Nephron progenitor cell (in vitro differentiated cells): ENCODE results near the gene FSTL4.

ENCODE experiments used
- DNase-seq: peaks from one replicate; pipeline ENCODE4 v3.0.0; 2021
- H3K27ac Mint-ChIP-seq: 2 replicates; pipeline ENCODE4 v1.8.0; 2021; ENCODE audit warnings: mild to moderate bottlenecking, moderate library complexity, mixed read lengths
- H3K27me3 Mint-ChIP-seq: 2 replicates; pipeline ENCODE4 v1.8.0; 2021; ENCODE audit warnings: mild to moderate bottlenecking, low read depth, mixed read lengths; ENCODE audit not compliant: poor library complexity
- H3K36me3 Mint-ChIP-seq: 2 replicates; pipeline ENCODE4 v1.8.0; 2021; ENCODE audit warnings: low read depth, mixed read lengths
- H3K4me1 Mint-ChIP-seq: 2 replicates; pipeline ENCODE4 v1.8.0; 2021; ENCODE audit warnings: mixed read lengths
- H3K4me3 Mint-ChIP-seq: 2 replicates; pipeline ENCODE4 v1.8.0; 2021; ENCODE audit warnings: mild to moderate bottlenecking, moderate library complexity, mixed read lengths
- H3K9me3 Mint-ChIP-seq: 2 replicates; pipeline ENCODE4 v1.8.0; 2021; ENCODE audit warnings: mild to moderate bottlenecking, moderate library complexity, mixed read lengths
- TF ChIP-seq, protein P1 (sequence below): fragments of 200-600 bp; sonication (generic); IDR thresholded peaks from 2 replicates; pipeline ENCODE4 v1.5.0; 2021; ENCODE audit warnings: antibody characterized with exemption

FSTL4 gene

DNA sequence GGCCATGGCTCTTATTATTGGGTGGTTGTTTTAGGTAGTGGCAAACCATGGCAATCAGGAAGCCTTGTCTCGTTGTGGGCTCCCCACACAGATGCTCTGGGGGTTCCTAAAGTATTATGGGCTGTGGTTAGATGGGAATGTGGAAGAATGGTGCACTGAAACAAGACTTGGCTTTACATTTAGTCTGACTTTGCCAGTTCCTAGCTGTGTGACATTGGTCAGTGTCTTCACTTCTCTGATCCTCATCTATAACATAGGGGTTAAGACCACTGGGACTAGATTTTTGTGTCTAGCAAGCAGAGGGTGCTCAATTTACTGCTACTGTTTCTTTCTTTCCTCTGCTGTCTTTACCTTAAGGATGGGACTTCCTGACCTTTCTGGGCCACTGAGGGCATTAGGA lies 411.0 kb downstream of the FSTL4 start:
- H3K4me1 Mint-ChIP-seq = peaks cover 12% of the 10 kb centered on the region
- no peak overlapping the region for H3K4me3 Mint-ChIP-seq
- TF ChIP-seq, protein P1, sequence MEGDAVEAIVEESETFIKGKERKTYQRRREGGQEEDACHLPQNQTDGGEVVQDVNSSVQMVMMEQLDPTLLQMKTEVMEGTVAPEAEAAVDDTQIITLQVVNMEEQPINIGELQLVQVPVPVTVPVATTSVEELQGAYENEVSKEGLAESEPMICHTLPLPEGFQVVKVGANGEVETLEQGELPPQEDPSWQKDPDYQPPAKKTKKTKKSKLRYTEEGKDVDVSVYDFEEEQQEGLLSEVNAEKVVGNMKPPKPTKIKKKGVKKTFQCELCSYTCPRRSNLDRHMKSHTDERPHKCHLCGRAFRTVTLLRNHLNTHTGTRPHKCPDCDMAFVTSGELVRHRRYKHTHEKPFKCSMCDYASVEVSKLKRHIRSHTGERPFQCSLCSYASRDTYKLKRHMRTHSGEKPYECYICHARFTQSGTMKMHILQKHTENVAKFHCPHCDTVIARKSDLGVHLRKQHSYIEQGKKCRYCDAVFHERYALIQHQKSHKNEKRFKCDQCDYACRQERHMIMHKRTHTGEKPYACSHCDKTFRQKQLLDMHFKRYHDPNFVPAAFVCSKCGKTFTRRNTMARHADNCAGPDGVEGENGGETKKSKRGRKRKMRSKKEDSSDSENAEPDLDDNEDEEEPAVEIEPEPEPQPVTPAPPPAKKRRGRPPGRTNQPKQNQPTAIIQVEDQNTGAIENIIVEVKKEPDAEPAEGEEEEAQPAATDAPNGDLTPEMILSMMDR = no peak
- H3K27me3 Mint-ChIP-seq = peaks cover 7% of the 10 kb centered on the region
- H3K27ac Mint-ChIP-seq = no peak overlapping the region
- no peak for DNase-seq
- H3K9me3 Mint-ChIP-seq = no peaks in the 10 kb centered on the region
- H3K36me3 Mint-ChIP-seq = no peaks in the 10 kb centered on the region

DNA sequence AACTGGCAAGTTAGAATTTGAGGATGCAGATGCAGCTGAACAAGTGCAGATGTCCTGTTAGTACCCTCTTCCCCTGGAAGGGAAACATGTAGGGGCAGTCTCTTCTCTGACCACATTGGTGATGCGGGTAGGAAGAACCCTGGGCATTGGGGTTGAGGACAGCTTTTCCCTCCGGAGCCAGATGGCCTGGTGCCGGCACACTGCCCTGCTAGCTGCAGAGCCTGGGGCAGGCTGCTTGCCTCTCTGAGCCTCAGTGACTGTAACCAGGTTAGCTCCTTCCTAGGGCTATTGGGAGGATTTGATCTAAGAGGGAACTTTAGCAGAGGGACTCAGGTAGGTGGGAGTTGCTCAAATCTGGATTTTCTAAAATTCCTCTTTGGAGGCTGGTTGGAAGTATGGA lies 412.1 kb downstream of the FSTL4 start:
- Mint-ChIP-seq H3K4me1 (peaks cover 12% of the 10 kb centered on the region), H3K27ac (no peak overlapping the region)

DNA sequence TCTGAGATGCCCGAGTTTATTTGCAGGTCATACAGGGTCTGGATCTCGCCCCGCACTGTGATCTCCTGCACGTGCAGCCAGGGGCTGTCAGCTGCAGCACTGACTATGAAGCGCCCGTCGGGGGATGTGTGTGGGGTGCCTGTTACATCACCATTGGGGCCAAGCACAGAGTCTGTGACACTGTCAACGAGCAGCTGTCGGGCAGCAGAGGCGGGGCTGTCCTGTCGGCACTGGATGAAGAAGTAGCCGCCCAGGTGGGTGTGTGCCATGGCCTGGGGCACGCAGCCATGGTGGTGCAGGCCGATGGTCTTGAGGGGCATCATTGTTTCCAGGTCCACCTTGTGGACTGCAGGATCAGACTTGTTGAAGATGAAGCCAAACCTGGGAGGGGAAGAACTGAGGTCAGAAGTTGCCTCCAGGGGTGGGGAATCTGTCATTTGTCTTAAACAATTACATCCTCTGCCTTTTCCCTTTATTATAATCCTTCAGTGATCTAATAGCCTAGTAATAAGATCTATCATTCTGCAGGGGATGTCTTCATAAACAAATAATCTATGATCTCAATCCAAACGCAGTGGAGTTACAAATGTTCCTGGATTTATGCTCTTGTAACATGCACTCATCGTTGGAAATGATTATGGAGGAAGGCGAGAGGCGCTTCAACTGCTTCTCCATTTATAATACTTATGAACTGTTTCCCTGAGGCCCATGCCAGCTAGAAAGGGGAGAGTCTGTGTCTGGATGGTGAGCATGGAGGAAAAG lies 412.7 kb downstream of the FSTL4 start:
- no peaks in the 10 kb centered on the region for H3K36me3 Mint-ChIP-seq
- H3K4me1 Mint-ChIP-seq = peaks cover 12% of the 10 kb centered on the region
- DNase-seq = no peak
- peaks cover 13% of the 10 kb centered on the region for H3K27me3 Mint-ChIP-seq
- no peak overlapping the region for H3K4me3 Mint-ChIP-seq
- no peak overlapping the region for H3K27ac Mint-ChIP-seq
- H3K9me3 Mint-ChIP-seq = no peaks in the 10 kb centered on the region
- TF ChIP-seq, protein P1 = no peak

More for the DNA sequence above, 412.1 kb downstream of the FSTL4 start:
- no peaks in the 10 kb centered on the region for H3K36me3 Mint-ChIP-seq
- H3K27me3 Mint-ChIP-seq = peaks cover 8% of the 10 kb centered on the region
- H3K9me3 Mint-ChIP-seq = no peaks in the 10 kb centered on the region
- TF ChIP-seq, protein P1 = no peak
- no peak overlapping the region for H3K4me3 Mint-ChIP-seq
- DNase-seq = no peak

DNA sequence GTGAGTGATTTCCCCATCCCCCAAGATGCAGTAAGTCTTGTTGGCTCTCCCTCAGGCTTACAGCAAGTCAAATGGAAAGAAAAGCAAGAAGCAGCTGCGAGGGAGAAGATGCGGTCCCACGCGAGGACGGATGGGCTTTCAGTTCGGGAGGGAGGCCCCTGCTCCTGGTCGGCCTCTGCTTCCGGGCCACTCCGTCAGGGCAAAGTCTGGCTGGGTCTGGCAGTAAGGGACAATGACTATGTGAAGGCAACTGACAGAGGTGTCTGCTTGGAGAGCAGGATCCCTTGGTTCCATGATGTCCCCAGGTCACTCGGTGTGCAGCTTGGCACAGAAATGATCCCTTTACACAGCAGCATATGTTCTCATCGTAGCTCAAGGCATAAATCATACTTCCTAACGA lies 413.8 kb downstream of the FSTL4 start:
- H3K9me3 Mint-ChIP-seq = no peaks in the 10 kb centered on the region
- peaks cover 12% of the 10 kb centered on the region for H3K4me1 Mint-ChIP-seq
- H3K4me3 Mint-ChIP-seq = no peak overlapping the region
- H3K27me3 Mint-ChIP-seq = peaks cover 10% of the 10 kb centered on the region
- DNase-seq = no peak
- no peaks in the 10 kb centered on the region for H3K36me3 Mint-ChIP-seq
- H3K27ac Mint-ChIP-seq = no peak overlapping the region
- TF ChIP-seq, protein P1 = no peak

DNA sequence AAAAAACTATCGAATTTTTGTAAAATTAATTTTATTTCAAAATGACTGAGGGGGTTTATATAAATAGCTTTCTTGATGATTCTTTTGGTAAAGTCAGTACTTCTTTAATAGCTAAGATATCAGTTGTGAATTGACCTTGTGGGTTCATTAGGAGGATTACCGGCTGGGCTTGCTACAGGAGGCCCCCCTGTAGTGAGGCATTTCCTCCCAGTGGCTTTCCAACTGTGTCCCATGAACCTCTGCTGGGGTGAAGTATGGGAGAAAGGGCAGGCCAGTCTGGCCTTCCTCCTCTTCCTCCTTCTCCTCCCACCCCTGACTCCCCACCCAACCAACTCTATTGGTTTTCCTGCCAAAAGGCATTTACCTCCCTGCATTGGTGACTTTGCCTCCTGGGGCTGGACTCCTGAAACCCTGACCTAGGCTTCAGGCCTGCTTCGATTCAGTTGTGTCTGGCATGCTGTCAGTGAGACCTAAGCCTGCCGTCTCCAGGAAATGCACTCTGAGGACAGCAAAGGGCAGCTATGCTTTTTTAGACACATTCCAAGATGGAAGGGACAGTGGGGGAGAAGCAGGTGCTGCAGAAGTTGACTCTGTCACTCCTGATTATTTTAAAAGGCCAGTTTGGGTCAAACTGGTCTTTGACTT lies 415.8 kb downstream of the FSTL4 start:
- H3K9me3 Mint-ChIP-seq = no peaks in the 10 kb centered on the region
- H3K4me3 Mint-ChIP-seq = no peak overlapping the region
- peaks cover 10% of the 10 kb centered on the region for H3K27me3 Mint-ChIP-seq
- peaks cover 12% of the 10 kb centered on the region for H3K4me1 Mint-ChIP-seq
- DNase-seq = no peak
- no peaks in the 10 kb centered on the region for H3K36me3 Mint-ChIP-seq
- TF ChIP-seq, protein P1 = no peak
- H3K27ac Mint-ChIP-seq = no peak overlapping the region
